Measurements from ENCODE around the gene CFHR2.

CFHR2 gene

DNA sequence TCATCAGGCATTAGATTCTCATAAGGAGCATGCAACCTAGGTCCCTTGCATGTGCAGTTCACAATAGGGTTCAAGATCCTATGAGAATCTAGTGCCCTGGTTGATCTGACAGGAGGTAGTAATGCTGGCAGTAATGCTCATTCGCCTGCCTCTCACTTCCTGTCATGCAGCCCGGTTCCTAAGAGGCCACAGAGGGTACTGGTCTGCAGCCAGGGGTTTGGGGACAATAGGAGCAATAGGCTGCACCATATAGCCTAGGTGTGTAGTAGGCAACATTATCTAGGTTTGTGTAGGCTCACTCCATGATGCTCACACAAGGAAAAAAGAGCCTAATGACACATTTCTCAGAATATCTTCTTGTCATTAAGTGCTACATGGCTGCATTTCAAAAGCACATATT lies 59.6 kb downstream of the CFHR2 start:
- FAIRE-seq: no peak

DNA sequence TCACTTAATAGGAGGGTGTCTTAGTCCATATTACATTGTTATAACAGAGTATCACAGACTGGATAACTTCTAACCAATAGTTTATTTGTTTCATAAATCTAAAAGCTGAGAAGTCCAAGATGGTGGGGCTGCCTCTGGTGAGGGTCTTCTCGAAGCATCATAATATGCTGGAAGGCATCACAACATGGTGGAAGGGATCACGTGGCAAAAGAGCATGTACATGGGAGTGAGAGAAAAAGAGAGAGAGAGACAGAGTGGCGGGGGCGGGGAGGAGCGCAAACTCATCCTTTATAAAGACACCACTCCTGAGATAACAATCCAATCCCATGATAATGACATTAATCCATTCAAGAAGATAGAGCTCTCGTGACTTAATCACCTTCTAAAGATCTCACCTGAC lies 65.3 kb downstream of the CFHR2 start:
- FAIRE-seq: no peak

Measured in TTC549 (cell line).